CD4-positive, alpha-beta T cell treated with Interleukin-6 at 100 ng/mL for 8 hours (primary cell): ENCODE data around the gene CAMK2B.

ENCODE experiments used
- DNase-seq: peaks from one replicate; pipeline ENCODE4 v3.0.0-alpha.2; 2020; ENCODE audit warnings: mixed read lengths, low spot score

Gene CAMK2B

GRCh38 chr7:44325201-44325671 lies at the start of gene CAMK2B:
TSS of gene CAMK2B (minus strand) at chr7:44325594. CDS start at chr7:44325421, 173 bp downstream.
- DNase-seq, result no peak

GRCh38 chr7:44374007-44374763 lies 48.8 kb upstream of the CAMK2B start:
- DNase-seq, result no peak

GRCh38 chr7:44373418-44373740 lies 48.0 kb upstream of the CAMK2B start:
- DNase-seq, result no peak

- no peak for DNase-seq
These were observed 47.4 kb upstream of the CAMK2B start for GRCh38 chr7:44372560-44373417.

GRCh38 chr7:44368885-44369284 lies 43.5 kb upstream of the CAMK2B start:
- DNase-seq, result no peak

GRCh38 chr7:44368455-44368854 lies 43.1 kb upstream of the CAMK2B start:
- no peak for DNase-seq

- DNase-seq, result no peak
These were observed 42.2 kb upstream of the CAMK2B start for GRCh38 chr7:44367475-44368043.

GRCh38 chr7:44366986-44367385 lies 41.6 kb upstream of the CAMK2B start:
- DNase-seq, result no peak

- DNase-seq, result no peak
These were observed 28.3 kb upstream of the CAMK2B start for GRCh38 chr7:44353668-44354067.

- no peak for DNase-seq
These were observed 23.7 kb upstream of the CAMK2B start for GRCh38 chr7:44348851-44349781.

GRCh38 chr7:44348300-44348699 lies 22.9 kb upstream of the CAMK2B start:
- peak; percentile 12 for DNase-seq

GRCh38 chr7:44347546-44348114 lies 22.2 kb upstream of the CAMK2B start:
- no peak for DNase-seq

GRCh38 chr7:44346063-44346462 lies 20.7 kb upstream of the CAMK2B start:
- DNase-seq, result no peak

- no peak for DNase-seq
These were observed 16.0 kb upstream of the CAMK2B start for GRCh38 chr7:44341401-44341800.

- no peak for DNase-seq
These were observed 13.2 kb upstream of the CAMK2B start for GRCh38 chr7:44338600-44338999.

GRCh38 chr7:44336491-44336890 lies 11.1 kb upstream of the CAMK2B start:
- DNase-seq, result no peak

- DNase-seq, result no peak
These were observed 9.8 kb upstream of the CAMK2B start for GRCh38 chr7:44335184-44335583.

- no peak for DNase-seq
These were observed 9.3 kb upstream of the CAMK2B start for GRCh38 chr7:44334734-44335097.

- no peak for DNase-seq
These were observed 8.7 kb upstream of the CAMK2B start for GRCh38 chr7:44333911-44334733.

GRCh38 chr7:44331682-44332081 lies 6.3 kb upstream of the CAMK2B start:
- DNase-seq, result no peak

- DNase-seq, result no peak
These were observed 4.9 kb upstream of the CAMK2B start for GRCh38 chr7:44330331-44330730.
